HEK293 (cell line): ENCODE measurements around the gene SSH3.
A peak's percentile ranks its signal among the peaks of the same experiment; 100 is the strongest.

ENCODE experiments used
- CTCF ChIA-PET: fragments of 350-600 bp; formaldehyde crosslinking; extraction: SDS; loops from one replicate; lab custom pipeline; 2021; ENCODE audit warnings: antibody characterized with exemption; lab: Yijun Ruan, JAX
- POLR2A ChIA-PET: fragments of 300-600 bp; formaldehyde crosslinking; extraction: SDS; loops from one replicate; lab custom pipeline; 2020; ENCODE audit warnings: antibody characterized with exemption, inconsistent platforms; lab: Yijun Ruan, JAX
- H3K27ac ChIP-seq: fragments of 200-500 bp; sonication (Bioruptor generic); 2 replicates; pipeline ENCODE4 v1.5.1; 2014; ENCODE audit warnings: low read depth, low read length, control low read depth, inconsistent platforms; ENCODE audit errors: extremely low read depth
- H3K36me3 ChIP-seq, 2 experiments: fragments of 200-500 bp in 1 of 2; sonication (Bioruptor generic) in 1 of 2; 1 replicate in 1 of 2; 2 replicates in 1 of 2; pipeline ENCODE4 v1.5.1; 2014 to 2017; ENCODE audit warnings: inconsistent platforms in 2 of 2, low read length in 2 of 2; ENCODE audit not compliant: control insufficient read depth in 2 of 2, insufficient read depth in 1 of 2
- H3K4me1 ChIP-seq: fragments of 200-500 bp; sonication (Bioruptor generic); 2 replicates; pipeline ENCODE4 v1.5.1; 2014; ENCODE audit warnings: mild to moderate bottlenecking, low read length, inconsistent platforms; ENCODE audit not compliant: control insufficient read depth, insufficient read depth
- H3K4me3 ChIP-seq: 2 replicates; pipeline ENCODE4 v1.5.1; 2011; ENCODE audit warnings: low read depth, mild to moderate bottlenecking, control low read depth, low read length, moderate library complexity
- H3K9me3 ChIP-seq: fragments of 200-500 bp; sonication (Bioruptor generic); 2 replicates; pipeline ENCODE4 v1.5.1; 2014; ENCODE audit warnings: low read depth, low read length, inconsistent platforms; ENCODE audit not compliant: control insufficient read depth, insufficient read depth
- EGR2 ChIP-seq: fragments of 450-650 bp; formaldehyde crosslinking; IDR thresholded peaks from 2 replicates; pipeline ENCODE4 v1.5.1; 2016; ENCODE audit warnings: low read depth, missing biosample characterization, missing genetic modification characterization
- GLIS1 ChIP-seq: fragments of 450-650 bp; formaldehyde crosslinking; IDR thresholded peaks from 2 replicates; pipeline ENCODE4 v1.5.1; 2016; ENCODE audit warnings: missing biosample characterization, missing genetic modification characterization
- KLF7 ChIP-seq: fragments of 450-650 bp; formaldehyde crosslinking; IDR thresholded peaks from 2 replicates; pipeline ENCODE4 v1.5.1; 2016; ENCODE audit warnings: missing biosample characterization, missing genetic modification characterization, borderline replicate concordance
- REPIN1 ChIP-seq: fragments of 450-650 bp; formaldehyde crosslinking; IDR thresholded peaks from 2 replicates; pipeline ENCODE4 v1.5.1; 2017; ENCODE audit warnings: missing biosample characterization, missing genetic modification characterization, low read depth
- SALL2 ChIP-seq: fragments of 450-650 bp; formaldehyde crosslinking; IDR thresholded peaks from 2 replicates; pipeline ENCODE4 v1.5.0; 2017; ENCODE audit warnings: missing biosample characterization, mild to moderate bottlenecking, missing genetic modification characterization, borderline replicate concordance
- SP2 ChIP-seq: fragments of 450-650 bp; formaldehyde crosslinking; IDR thresholded peaks from 2 replicates; pipeline ENCODE4 v1.5.1; 2016; ENCODE audit warnings: missing biosample characterization, missing genetic modification characterization
- ZFHX2 ChIP-seq: fragments of 450-650 bp; formaldehyde crosslinking; conservative IDR thresholded peaks from 2 replicates; pipeline ENCODE4 v1.5.1; 2016; ENCODE audit warnings: missing biosample characterization, missing genetic modification characterization
- ZIC2 ChIP-seq: fragments of 450-650 bp; formaldehyde crosslinking; IDR thresholded peaks from 2 replicates; pipeline ENCODE4 v1.5.1; 2016; ENCODE audit warnings: missing biosample characterization, missing genetic modification characterization
- ZNF140 ChIP-seq: fragments of 450-650 bp; formaldehyde crosslinking; IDR thresholded peaks from 2 replicates; pipeline ENCODE4 v1.5.1; 2016; ENCODE audit warnings: missing biosample characterization, missing genetic modification characterization
- ZNF248 ChIP-seq: fragments of 450-650 bp; formaldehyde crosslinking; IDR thresholded peaks from 2 replicates; pipeline ENCODE4 v1.5.1; 2017; ENCODE audit warnings: missing biosample characterization, missing genetic modification characterization
- ZNF433 ChIP-seq: fragments of 450-650 bp; formaldehyde crosslinking; IDR thresholded peaks from 2 replicates; pipeline ENCODE4 v1.5.1; 2016; ENCODE audit warnings: missing biosample characterization, missing genetic modification characterization, low read depth
- ZNF518A ChIP-seq: fragments of 450-650 bp; formaldehyde crosslinking; conservative IDR thresholded peaks from 2 replicates; pipeline ENCODE4 v1.5.1; 2016; ENCODE audit warnings: low read depth, missing biosample characterization, missing genetic modification characterization
- ZNF529 ChIP-seq: fragments of 450-650 bp; formaldehyde crosslinking; IDR thresholded peaks from 2 replicates; pipeline ENCODE4 v1.5.1; 2017; ENCODE audit warnings: missing genetic modification characterization, missing biosample characterization; ENCODE audit not compliant: insufficient replicate concordance
- ZNF548 ChIP-seq: fragments of 450-650 bp; formaldehyde crosslinking; IDR thresholded peaks from 2 replicates; pipeline ENCODE4 v1.5.1; 2016; ENCODE audit warnings: missing biosample characterization, missing genetic modification characterization
- ZNF560 ChIP-seq: fragments of 450-650 bp; formaldehyde crosslinking; IDR thresholded peaks from 2 replicates; pipeline ENCODE4 v1.5.1; 2017; ENCODE audit warnings: missing biosample characterization, missing genetic modification characterization, borderline replicate concordance
- ZNF664 ChIP-seq: fragments of 450-650 bp; formaldehyde crosslinking; IDR thresholded peaks from 2 replicates; pipeline ENCODE4 v1.5.1; 2016; ENCODE audit warnings: missing biosample characterization, missing genetic modification characterization
- ZNF677 ChIP-seq: fragments of 450-650 bp; IDR thresholded peaks from 2 replicates; pipeline ENCODE4 v1.5.0; 2018; ENCODE audit warnings: missing biosample characterization, mild to moderate bottlenecking, missing genetic modification characterization, moderate library complexity
- ZNF76 ChIP-seq: fragments of 450-650 bp; formaldehyde crosslinking; IDR thresholded peaks from 2 replicates; pipeline ENCODE4; 2016; ENCODE audit warnings: low read depth, missing biosample characterization, missing genetic modification characterization, borderline replicate concordance
- ZNF776 ChIP-seq: fragments of 450-650 bp; formaldehyde crosslinking; IDR thresholded peaks from 2 replicates; pipeline ENCODE4 v1.5.0; 2017; ENCODE audit warnings: missing biosample characterization, missing genetic modification characterization, borderline replicate concordance
- ZXDB ChIP-seq: fragments of 450-650 bp; formaldehyde crosslinking; IDR thresholded peaks from 2 replicates; pipeline ENCODE4 v1.5.1; 2016; ENCODE audit warnings: missing biosample characterization, missing genetic modification characterization
- TF ChIP-seq, protein P1 (sequence below): fragments of 450-650 bp; IDR thresholded peaks from 2 replicates; pipeline ENCODE4 v1.5.1; 2018; ENCODE audit warnings: missing biosample characterization, missing genetic modification characterization

SSH3 gene

DNA sequence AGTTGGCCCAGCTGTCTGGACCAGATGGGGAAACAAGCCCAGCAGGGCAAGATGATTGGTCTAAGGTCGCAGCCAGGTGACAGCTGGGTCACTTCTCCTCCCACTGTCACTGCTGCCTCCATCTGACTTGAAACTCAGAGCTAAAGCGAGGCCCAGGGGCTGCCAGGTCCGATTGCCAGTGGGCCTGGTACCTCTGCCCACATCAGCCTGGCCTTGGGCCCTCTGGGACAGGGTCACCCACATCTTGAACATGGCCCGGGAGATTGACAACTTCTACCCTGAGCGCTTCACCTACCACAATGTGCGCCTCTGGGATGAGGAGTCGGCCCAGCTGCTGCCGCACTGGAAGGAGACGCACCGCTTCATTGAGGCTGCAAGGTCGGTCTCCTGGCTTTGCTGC lies 5.8 kb downstream of the SSH3 start (continued):
- TF ChIP-seq SALL2 (tag by site-specific recombination) (no peak), ZNF433 (tag by site-specific recombination) (no peak)
- TF ChIP-seq, all 188 proteins: peak for 0

DNA sequence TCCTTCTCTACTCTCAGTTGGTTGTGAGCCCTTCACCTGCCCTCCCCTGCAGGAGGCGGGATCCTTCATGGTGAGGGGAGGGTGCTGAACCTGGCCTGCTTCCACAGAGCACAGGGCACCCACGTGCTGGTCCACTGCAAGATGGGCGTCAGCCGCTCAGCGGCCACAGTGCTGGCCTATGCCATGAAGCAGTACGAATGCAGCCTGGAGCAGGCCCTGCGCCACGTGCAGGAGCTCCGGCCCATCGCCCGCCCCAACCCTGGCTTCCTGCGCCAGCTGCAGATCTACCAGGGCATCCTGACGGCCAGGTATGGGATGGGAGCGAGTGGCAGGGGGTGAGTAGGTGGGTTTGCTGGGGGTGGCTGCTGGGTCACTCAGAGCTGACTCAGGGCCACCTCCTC lies 6.3 kb downstream of the SSH3 start:
- POLR2A ChIA-PET: no interaction called here
- Histone ChIP-seq H3K36me3 (peaks cover 0 to 46% of the 10 kb centered on the region in 2 experiments; a peak in 1 of 3 replicates), H3K27ac (no peak overlapping the region)

GRCh38 chr11:67310246-67311050 lies 7.1 kb downstream of the SSH3 start:
- Histone ChIP-seq H3K36me3 (peaks cover 0 to 46% of the 10 kb centered on the region in 2 experiments; a peak in 1 of 3 replicates), H3K4me3 (no peak overlapping the region), H3K9me3 (no peaks in the 10 kb centered on the region), H3K4me1 (no peaks in the 10 kb centered on the region), H3K27ac (no peak overlapping the region)
- POLR2A ChIA-PET: no interaction called here
- TF ChIP-seq REPIN1 (tag by site-specific recombination) (no peak), ZNF248 (tag by site-specific recombination) (no peak), ZNF776 (tag by site-specific recombination) (no peak), ZNF76 (tag by site-specific recombination) (no peak)
- CTCF ChIA-PET: interaction anchor here (0.8 to 1.2 kb wide), 2 partner anchors 7 to 44 kb away, joined by 3 read pairs; partner anchors contain the start of gene SSH3

More for the DNA sequence above, 6.3 kb downstream of the SSH3 start:
- no peak overlapping the region for H3K4me3 ChIP-seq
- H3K9me3 ChIP-seq: no peaks in the 10 kb centered on the region
- CTCF ChIA-PET: no interaction called here
- H3K4me1 ChIP-seq: no peaks in the 10 kb centered on the region
- TF ChIP-seq ZNF560 (tag by site-specific recombination) (no peak), GLIS1 (tag by site-specific recombination) (no peak), ZNF140 (tag by site-specific recombination) (no peak), ZFHX2 (tag by site-specific recombination) (peak; percentile 35), ZXDB (no peak), ZNF529 (tag by site-specific recombination) (no peak), ZNF518A (tag by site-specific recombination) (no peak), ZIC2 (tag by site-specific recombination) (no peak), ZNF548 (no peak), EGR2 (tag by site-specific recombination) (peak; percentile 46), SP2 (tag by site-specific recombination) (peak; percentile 26; the same call in 1 of the 2 replicates), KLF7 (tag by site-specific recombination) (no peak), ZNF664 (tag by site-specific recombination) (no peak), ZNF677 (tag by site-specific recombination) (no peak)
- TF ChIP-seq, protein P1, sequence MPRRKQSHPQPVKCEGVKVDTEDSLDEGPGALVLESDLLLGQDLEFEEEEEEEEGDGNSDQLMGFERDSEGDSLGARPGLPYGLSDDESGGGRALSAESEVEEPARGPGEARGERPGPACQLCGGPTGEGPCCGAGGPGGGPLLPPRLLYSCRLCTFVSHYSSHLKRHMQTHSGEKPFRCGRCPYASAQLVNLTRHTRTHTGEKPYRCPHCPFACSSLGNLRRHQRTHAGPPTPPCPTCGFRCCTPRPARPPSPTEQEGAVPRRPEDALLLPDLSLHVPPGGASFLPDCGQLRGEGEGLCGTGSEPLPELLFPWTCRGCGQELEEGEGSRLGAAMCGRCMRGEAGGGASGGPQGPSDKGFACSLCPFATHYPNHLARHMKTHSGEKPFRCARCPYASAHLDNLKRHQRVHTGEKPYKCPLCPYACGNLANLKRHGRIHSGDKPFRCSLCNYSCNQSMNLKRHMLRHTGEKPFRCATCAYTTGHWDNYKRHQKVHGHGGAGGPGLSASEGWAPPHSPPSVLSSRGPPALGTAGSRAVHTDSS (tag by site-specific recombination): no peak
